ENCODE results near the gene KIF1B. TPM values are rescaled to one million over a fixed set of nuclear protein-coding genes. Genes with fewer than 3 reads are reported as not detected.
"Not testable (repeated sequence)": the region's sequence is repeated elsewhere in the genome, so short reads cannot be mapped to it uniquely, and the experiment has no call there.

Gene KIF1B
- total and polyA plus RNA-seq, 8 donors, result 36.0 to 46.7 (median 39.7) TPM

GRCh38 chr1:10407201-10407600 lies 196.8 kb downstream of the KIF1B start:
- peak overlapping the region in 1 of 2 donors; percentile 18 for H3K27ac ChIP-seq
- H3K4me3 ChIP-seq, result no peak overlapping the region
- no peak for TF ChIP-seq CTCF (IDR thresholded peaks at IDR 0.05)
- intact Hi-C loops (cut with DNase I), result no loop called here
- no peak for ATAC-seq
- H3K36me3 ChIP-seq, result peaks cover 0 to 99% of the 10 kb centered on the region in 2 donors
- no peaks in the 10 kb centered on the region for H3K9me3 ChIP-seq
- H3K27me3 ChIP-seq, result no peaks in the 10 kb centered on the region
- no peak for DNase-seq
- H3K4me1 ChIP-seq, result peaks cover 0 to 17% of the 10 kb centered on the region in 2 donors

GRCh38 chr1:10415211-10415930 lies 205.0 kb downstream of the KIF1B start:
- DNase-seq (peak in 1 of 4 donors; percentile 43), ATAC-seq (peak; percentile 83)
- Histone ChIP-seq H3K36me3 (peaks cover 0 to 99% of the 10 kb centered on the region in 2 donors), H3K27me3 (no peaks in the 10 kb centered on the region), H3K4me1 (peaks cover 0 to 30% of the 10 kb centered on the region in 2 donors), H3K27ac (peak overlapping the region; percentile 22 to 82), H3K4me3 (peak overlapping the region in 1 of 2 donors; percentile 12), H3K9me3 (no peaks in the 10 kb centered on the region)
- intact Hi-C loops (cut with DNase I), result no loop called here
- no peak for TF ChIP-seq CTCF (IDR thresholded peaks at IDR 0.05)

- H3K36me3 ChIP-seq, result peaks cover 0 to 99% of the 10 kb centered on the region in 2 donors
Measured at GRCh38 chr1:10415967-10416366, 205.6 kb downstream of the KIF1B start.

GRCh38 chr1:10418741-10419140 lies 208.4 kb downstream of the KIF1B start:
- Histone ChIP-seq H3K36me3 (peaks cover 0 to 81% of the 10 kb centered on the region in 2 donors), H3K4me1 (peaks cover 0 to 20% of the 10 kb centered on the region in 2 donors)
- intact Hi-C loops (cut with DNase I); H3K9me3 ChIP-seq; H3K27ac ChIP-seq; DNase-seq; H3K4me3 ChIP-seq; H3K27me3 ChIP-seq; ATAC-seq: not testable (repeated sequence)

More at GRCh38 chr1:10415967-10416366, 205.6 kb downstream of the KIF1B start:
- Histone ChIP-seq H3K27ac (peak overlapping the region in 1 of 2 donors; percentile 82), H3K4me1 (peaks cover 0 to 30% of the 10 kb centered on the region in 2 donors)
- intact Hi-C loops (cut with DNase I); DNase-seq; H3K9me3 ChIP-seq; ATAC-seq; H3K4me3 ChIP-seq; H3K27me3 ChIP-seq: not testable (repeated sequence)

GRCh38 chr1:10419351-10419750 lies 209.0 kb downstream of the KIF1B start:
- Histone ChIP-seq H3K27me3 (no peaks in the 10 kb centered on the region), H3K4me3 (no peak overlapping the region), H3K9me3 (no peaks in the 10 kb centered on the region), H3K36me3 (peaks cover 0 to 75% of the 10 kb centered on the region in 2 donors), H3K4me1 (peaks cover 0 to 14% of the 10 kb centered on the region in 2 donors), H3K27ac (peak overlapping the region in 1 of 2 donors; percentile 7)
- DNase-seq (no peak), ATAC-seq (no peak)
- intact Hi-C loops (cut with DNase I), result no loop called here
- TF ChIP-seq CTCF (IDR thresholded peaks at IDR 0.05), result no peak

- no peak for TF ChIP-seq CTCF (IDR thresholded peaks at IDR 0.05)
- Histone ChIP-seq H3K4me1 (no peaks in the 10 kb centered on the region), H3K4me3 (no peak overlapping the region), H3K27me3 (no peaks in the 10 kb centered on the region), H3K36me3 (peaks cover 0 to 53% of the 10 kb centered on the region in 2 donors), H3K9me3 (no peaks in the 10 kb centered on the region), H3K27ac (peak overlapping the region in 1 of 2 donors; percentile 37)
- intact Hi-C loops (cut with DNase I), result loop anchor here in 1 of 2 donors (5.0 kb wide), 1 partner anchor 44 kb away; no protein-coding TSS in a partner anchor
- ATAC-seq, result no peak
- DNase-seq, result no peak
Measured at GRCh38 chr1:10421637-10422036, 211.3 kb downstream of the KIF1B start.
